Coronary artery (tissue), 2 donors: ENCODE results near the gene PIR.

Experiments used
- DNase-seq: peaks from one replicate; pipeline ENCODE4 v3.0.0-alpha.2; 2017; ENCODE audit warnings: low spot score
- H3K27ac ChIP-seq, 2 donors: fragments of 200-600 bp; sonication (generic); one replicate each; pipeline ENCODE4 v1.5.1; 2016 to 2019
- H3K4me3 ChIP-seq: fragments of 200-600 bp; sonication (generic); 2 replicates; pipeline ENCODE4 v1.5.1; 2016; ENCODE audit warnings: mild to moderate bottlenecking, moderate library complexity
- CTCF ChIP-seq: fragments of 200-600 bp; sonication (generic); IDR thresholded peaks from one replicate; pipeline ENCODE4 v1.5.1; 2019; ENCODE audit warnings: antibody characterized with exemption

Gene PIR

GRCh38 chrX:15472531-15472930 is 20.6 kb downstream of the PIR start:
- DNase-seq = no peak
- TF ChIP-seq CTCF = no peak
- no peak overlapping the region for H3K27ac ChIP-seq
- no peak overlapping the region for H3K4me3 ChIP-seq

GRCh38 chrX:15471028-15471427 is 22.1 kb downstream of the PIR start:
- Histone ChIP-seq H3K27ac (no peak overlapping the region), H3K4me3 (no peak overlapping the region)
- DNase-seq = no peak
- peak; percentile 57 for TF ChIP-seq CTCF

- DNase-seq = no peak
- Histone ChIP-seq H3K4me3 (no peak overlapping the region), H3K27ac (no peak overlapping the region)
- no peak for TF ChIP-seq CTCF
Observed at GRCh38 chrX:15469613-15470012, 23.5 kb downstream of the PIR start.

GRCh38 chrX:15468036-15468435 is 25.1 kb downstream of the PIR start:
- Histone ChIP-seq H3K4me3 (no peak overlapping the region), H3K27ac (peak overlapping the region in 1 of 2 donors; percentile 32)
- no peak for DNase-seq
- TF ChIP-seq CTCF = peak; percentile 33

- TF ChIP-seq CTCF = no peak
- Histone ChIP-seq H3K27ac (no peak overlapping the region), H3K4me3 (no peak overlapping the region)
- no peak for DNase-seq
Observed at GRCh38 chrX:15465896-15466651, 27.1 kb downstream of the PIR start.

GRCh38 chrX:15465347-15465746 is 27.8 kb downstream of the PIR start:
- no peak for TF ChIP-seq CTCF
- DNase-seq = no peak
- Histone ChIP-seq H3K27ac (no peak overlapping the region), H3K4me3 (no peak overlapping the region)

GRCh38 chrX:15464704-15465103 is 28.4 kb downstream of the PIR start:
- Histone ChIP-seq H3K4me3 (no peak overlapping the region), H3K27ac (no peak overlapping the region)
- no peak for TF ChIP-seq CTCF
- DNase-seq = no peak
